ENCODE measurements around the gene SVIL.

Gene SVIL

GRCh38 chr10:29426420-29426819, 208.4 kb downstream of the SVIL start:
- Histone ChIP-seq H4K20me1 (ENCODE audit: insufficient read depth, low read length, poor library complexity, severe bottlenecking) (no peaks in the 10 kb centered on the region), H3F3A (ENCODE audit: low read depth) (no peaks in the 10 kb centered on the region), H3K9ac (ENCODE audit: low read depth, low read length, poor library complexity, severe bottlenecking) (no peak overlapping the region), H3K4me3 (ENCODE audit: low read length, poor library complexity, severe bottlenecking) (no peak overlapping the region), H3K4me1 (ENCODE audit: insufficient read depth, low read length, poor library complexity, severe bottlenecking) (no peaks in the 10 kb centered on the region), H3K27me3 (ENCODE audit: insufficient read depth, low read length, poor library complexity, severe bottlenecking) (no peaks in the 10 kb centered on the region), H3K9me2 (replicated peaks; ENCODE audit: low read depth, low read length) (no peaks in the 10 kb centered on the region), H3K36me3 (ENCODE audit: insufficient read depth, low read length) (peaks cover 26% of the 10 kb centered on the region; the same call in 1 of the 2 replicates), H3K4me2 (ENCODE audit: low read depth, low read length, poor library complexity, severe bottlenecking) (no peak overlapping the region), H2AFZ (ENCODE audit: low read length) (no peak overlapping the region), H3K79me2 (ENCODE audit: insufficient read depth, low read length) (0 out of 2 replicates have a peak, but pooled peaks cover 5% of the 10 kb centered on the region), H3K9me3 (ENCODE audit: insufficient read depth, low read depth, low read length) (no peaks in the 10 kb centered on the region)
- TF ChIP-seq EZH2phosphoT487 (IDR thresholded peaks at IDR 0.05; ENCODE audit: borderline replicate concordance) (no peak), CTCF (conservative IDR thresholded peaks at IDR 0.05; ENCODE audit: low read length) (no peak)

- Histone ChIP-seq H3K36me3 (ENCODE audit: insufficient read depth, low read length) (peaks cover 45% of the 10 kb centered on the region; the same call in 1 of the 2 replicates), H2AFZ (ENCODE audit: low read length) (no peak overlapping the region)
Measured at GRCh38 chr10:29424017-29424416, 210.8 kb downstream of the SVIL start.

GRCh38 chr10:29420744-29421143, 214.0 kb downstream of the SVIL start:
- Histone ChIP-seq H3K36me3 (ENCODE audit: insufficient read depth, low read length) (peaks cover 48% of the 10 kb centered on the region; the same call in 1 of the 2 replicates), H3K9ac (ENCODE audit: low read depth, low read length, poor library complexity, severe bottlenecking) (no peak overlapping the region), H3F3A (ENCODE audit: low read depth) (no peaks in the 10 kb centered on the region), H3K27me3 (ENCODE audit: insufficient read depth, low read length, poor library complexity, severe bottlenecking) (no peaks in the 10 kb centered on the region), H3K4me2 (ENCODE audit: low read depth, low read length, poor library complexity, severe bottlenecking) (no peak overlapping the region), H3K9me3 (ENCODE audit: insufficient read depth, low read depth, low read length) (no peaks in the 10 kb centered on the region), H2AFZ (ENCODE audit: low read length) (no peak overlapping the region), H3K79me2 (ENCODE audit: insufficient read depth, low read length) (peaks cover 28% of the 10 kb centered on the region), H3K4me3 (ENCODE audit: low read length, poor library complexity, severe bottlenecking) (no peak overlapping the region), H3K4me1 (ENCODE audit: insufficient read depth, low read length, poor library complexity, severe bottlenecking) (peaks cover 8% of the 10 kb centered on the region), H3K9me2 (replicated peaks; ENCODE audit: low read depth, low read length) (no peaks in the 10 kb centered on the region), H4K20me1 (ENCODE audit: insufficient read depth, low read length, poor library complexity, severe bottlenecking) (peaks cover 2% of the 10 kb centered on the region)
- TF ChIP-seq CTCF (conservative IDR thresholded peaks at IDR 0.05; ENCODE audit: low read length) (no peak), EZH2phosphoT487 (IDR thresholded peaks at IDR 0.05; ENCODE audit: borderline replicate concordance) (no peak)

More at GRCh38 chr10:29424017-29424416, 210.8 kb downstream of the SVIL start:
- H3K9me3 ChIP-seq (ENCODE audit: insufficient read depth, low read depth, low read length), result no peaks in the 10 kb centered on the region
- H4K20me1 ChIP-seq (ENCODE audit: insufficient read depth, low read length, poor library complexity, severe bottlenecking), result no peaks in the 10 kb centered on the region
- H3K9ac ChIP-seq (ENCODE audit: low read depth, low read length, poor library complexity, severe bottlenecking), result no peak overlapping the region
- no peaks in the 10 kb centered on the region for H3K27me3 ChIP-seq (ENCODE audit: insufficient read depth, low read length, poor library complexity, severe bottlenecking)
- no peaks in the 10 kb centered on the region for H3K9me2 ChIP-seq (replicated peaks; ENCODE audit: low read depth, low read length)
- H3K79me2 ChIP-seq (ENCODE audit: insufficient read depth, low read length), result peaks cover 8% of the 10 kb centered on the region
- H3K4me1 ChIP-seq (ENCODE audit: insufficient read depth, low read length, poor library complexity, severe bottlenecking), result peaks cover under 1% of the 10 kb centered on the region
- no peak overlapping the region for H3K4me2 ChIP-seq (ENCODE audit: low read depth, low read length, poor library complexity, severe bottlenecking)
- no peaks in the 10 kb centered on the region for H3F3A ChIP-seq (ENCODE audit: low read depth)
- no peak overlapping the region for H3K4me3 ChIP-seq (ENCODE audit: low read length, poor library complexity, severe bottlenecking)
- TF ChIP-seq EZH2phosphoT487 (IDR thresholded peaks at IDR 0.05; ENCODE audit: borderline replicate concordance), result no peak
- no peak for TF ChIP-seq CTCF (conservative IDR thresholded peaks at IDR 0.05; ENCODE audit: low read length)
